ENCODE measurements around the gene EPB41L4B.
"Not testable (repeated sequence)": the region's sequence is repeated elsewhere in the genome, so short reads cannot be mapped to it uniquely, and the experiment has no call there.

EPB41L4B gene

DNA sequence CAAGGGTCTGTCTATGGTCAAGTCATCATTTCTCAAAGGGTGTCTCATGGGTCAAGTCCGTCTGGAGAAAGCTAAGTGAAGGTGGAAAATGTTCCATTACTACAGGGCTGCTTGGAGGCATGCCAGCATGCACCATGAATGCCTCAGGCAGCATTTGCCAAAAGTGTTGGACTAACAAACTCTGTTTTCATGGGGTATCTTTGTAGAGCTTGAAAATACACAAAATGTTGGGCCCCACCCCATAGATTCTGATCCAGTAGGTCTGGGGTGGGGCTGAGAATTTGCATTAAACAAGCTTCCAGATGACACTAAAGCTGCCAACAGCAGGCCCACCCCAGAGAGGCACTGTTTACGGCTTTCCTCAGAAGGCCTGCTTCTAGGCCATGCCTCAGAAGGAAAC lies 78.8 kb downstream of the EPB41L4B start:
- DNase-seq, result no peak

DNA sequence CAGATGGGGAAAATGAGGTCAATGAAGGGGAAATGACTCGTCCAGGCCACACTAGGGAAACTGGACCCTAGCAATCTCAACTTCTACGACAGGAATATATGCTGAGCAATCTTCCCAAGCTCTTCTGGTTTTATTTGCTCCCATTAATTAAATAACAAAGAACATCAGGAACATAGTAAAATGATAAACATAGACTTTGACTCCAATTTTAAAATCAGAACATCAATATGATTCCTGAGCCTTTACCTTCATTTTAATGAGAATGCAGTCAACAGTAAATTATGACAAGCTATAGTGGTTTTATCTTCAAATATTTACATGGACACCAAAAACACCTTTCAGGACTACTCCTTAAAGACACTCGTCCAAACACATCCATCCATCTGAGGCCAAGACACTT lies 79.7 kb downstream of the EPB41L4B start:
- no peak for DNase-seq

DNA sequence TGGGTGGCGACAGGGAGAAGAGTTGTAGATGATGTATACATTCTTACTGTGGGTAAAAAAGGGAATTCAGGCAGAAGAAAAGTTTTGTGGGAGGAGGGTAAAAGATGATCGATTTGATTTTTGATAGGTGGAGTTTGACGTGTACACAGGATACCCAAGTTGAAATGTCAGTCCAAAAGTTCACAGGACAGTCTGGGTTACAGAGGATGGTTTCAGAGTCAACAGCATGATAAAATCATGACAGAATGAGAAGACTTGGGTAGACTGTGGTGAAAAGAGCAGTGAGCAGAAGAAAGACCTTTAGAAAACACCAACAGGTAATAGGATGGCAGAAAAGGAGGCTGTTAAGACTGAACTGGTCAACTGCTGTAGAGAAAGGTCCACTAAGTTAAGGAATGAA lies 81.6 kb downstream of the EPB41L4B start:
- no peak for DNase-seq

DNA sequence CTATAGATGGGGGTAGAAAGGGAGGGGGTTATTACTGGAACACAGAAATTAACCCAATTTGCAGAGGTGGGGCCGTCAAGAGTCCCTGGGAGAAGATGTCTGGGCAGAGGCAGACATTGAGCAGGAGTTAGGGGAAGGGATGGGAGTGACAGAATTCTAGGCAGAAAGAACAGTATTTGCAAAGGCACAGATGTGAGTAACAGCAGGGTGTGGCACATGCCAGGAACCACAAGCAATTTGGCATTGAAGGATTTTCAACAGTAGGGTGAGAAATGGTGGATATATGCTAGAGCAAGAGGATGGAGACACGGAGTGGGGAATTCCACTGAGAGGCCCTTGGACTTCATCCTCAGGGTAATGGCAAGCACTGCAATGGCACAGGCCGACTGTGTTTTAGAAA lies 82.2 kb downstream of the EPB41L4B start:
- no peak for DNase-seq

DNA sequence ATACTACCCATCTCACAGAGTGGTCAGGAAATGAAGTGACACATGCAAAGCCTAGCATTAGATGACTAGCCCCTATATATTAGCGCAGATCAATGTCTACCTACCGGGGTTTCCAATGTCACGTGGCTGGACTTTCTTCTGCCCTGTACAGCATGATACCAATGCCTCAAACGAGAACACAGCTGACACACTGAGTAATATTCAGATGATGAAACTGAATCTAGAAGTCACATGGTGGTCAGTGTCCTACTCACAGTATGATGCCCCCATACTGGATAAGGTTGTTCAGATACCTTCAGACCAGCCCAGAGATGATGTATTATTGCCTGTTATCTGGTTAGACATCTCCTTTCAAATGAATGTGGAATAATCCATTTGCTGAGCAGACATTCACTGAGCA lies 82.7 kb downstream of the EPB41L4B start:
- DNase-seq, result no peak

DNA sequence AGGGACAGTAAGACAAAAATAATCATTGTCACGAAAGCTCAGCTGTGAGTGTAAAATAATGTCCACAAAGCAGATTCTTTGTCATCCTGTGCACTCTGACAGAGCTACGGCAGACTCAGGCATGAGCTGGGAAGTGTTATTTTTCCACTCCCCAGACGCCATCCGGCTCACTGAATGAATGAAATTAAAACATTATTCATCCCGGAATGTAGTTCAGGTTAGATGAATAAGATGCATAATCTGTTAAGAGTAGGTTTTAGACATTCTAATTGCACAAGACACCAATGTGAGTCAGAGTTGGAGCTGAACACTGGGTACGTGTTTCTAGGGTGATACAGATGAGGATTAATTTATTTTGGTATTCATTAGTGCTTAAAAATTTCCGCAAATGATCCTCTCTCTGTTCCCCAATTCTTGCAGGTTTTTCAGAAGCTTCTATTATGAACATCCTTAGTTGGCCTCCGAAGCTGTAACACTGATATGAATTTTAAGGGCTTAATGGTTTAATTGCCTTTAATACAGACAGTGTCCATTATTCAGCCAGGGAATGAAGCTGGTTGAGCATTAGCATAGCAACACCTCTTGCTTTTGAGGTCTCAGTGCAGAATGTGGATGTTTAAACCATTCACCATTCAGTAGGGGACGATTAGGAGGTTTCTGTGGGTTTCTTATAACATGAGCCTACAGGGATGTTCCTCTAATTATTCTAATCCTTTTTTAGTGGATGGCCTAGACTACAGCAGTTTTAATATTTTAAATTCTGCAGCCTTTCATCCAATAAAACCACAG lies 88.2 kb downstream of the EPB41L4B start:
- no peak for DNase-seq

DNA sequence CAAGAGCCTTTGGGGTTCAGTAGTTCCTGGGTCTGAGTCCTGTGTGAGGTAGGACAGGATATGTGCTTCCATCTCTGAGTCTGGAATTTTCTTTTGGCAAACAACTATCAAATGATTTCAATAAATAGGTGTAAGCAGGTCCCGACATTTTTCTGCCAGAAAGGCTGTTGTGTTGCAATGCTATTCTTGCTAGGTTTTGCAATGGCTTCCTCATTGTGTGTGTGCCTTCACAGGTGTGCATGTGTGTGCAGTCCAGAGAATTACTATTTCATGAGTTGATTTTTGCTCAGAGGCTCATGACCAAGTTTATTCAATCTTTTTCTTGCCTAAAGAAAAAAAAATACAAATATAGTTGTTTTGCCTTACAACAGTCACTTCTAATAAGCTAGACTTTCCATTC lies 89.3 kb downstream of the EPB41L4B start:
- DNase-seq, result no peak

DNA sequence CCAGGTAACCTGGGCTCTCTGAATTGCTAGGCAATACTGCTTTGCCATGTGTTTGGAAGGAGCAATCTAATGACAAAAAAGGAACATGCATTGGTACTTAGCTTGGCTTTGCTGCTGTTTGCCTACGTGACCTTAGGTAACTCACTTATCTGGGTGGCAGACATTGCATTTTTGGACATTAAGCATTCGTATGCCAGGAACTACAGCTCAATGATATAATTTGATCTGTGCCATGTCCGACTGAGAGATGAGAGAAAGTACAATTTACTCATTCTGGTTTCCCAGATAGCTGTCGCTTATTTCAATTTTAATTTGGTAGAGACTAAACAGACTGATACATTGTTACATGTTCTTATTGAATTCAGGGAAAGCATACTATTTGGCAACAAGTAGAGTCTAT lies 90.6 kb downstream of the EPB41L4B start:
- no peak for DNase-seq

DNA sequence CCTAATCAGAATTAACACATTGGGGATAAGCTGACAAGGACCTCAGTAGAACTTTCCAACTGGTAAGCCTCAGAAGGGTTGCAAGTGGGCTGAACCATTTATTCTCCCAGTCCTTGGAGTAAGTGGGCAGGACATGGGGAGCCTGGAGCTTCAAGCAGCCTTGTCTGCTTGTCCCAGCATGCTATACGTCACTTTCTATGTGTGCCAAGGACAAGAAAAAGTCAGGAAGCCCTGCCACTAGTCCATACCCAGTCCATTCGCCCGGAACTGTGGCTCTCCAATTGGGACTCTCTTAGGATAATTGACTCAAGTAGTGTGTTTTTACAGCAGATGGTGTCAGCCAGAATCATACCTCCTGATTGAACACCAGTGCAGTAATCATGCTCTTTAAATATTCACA lies 91.2 kb downstream of the EPB41L4B start:
- no peak for DNase-seq

DNA sequence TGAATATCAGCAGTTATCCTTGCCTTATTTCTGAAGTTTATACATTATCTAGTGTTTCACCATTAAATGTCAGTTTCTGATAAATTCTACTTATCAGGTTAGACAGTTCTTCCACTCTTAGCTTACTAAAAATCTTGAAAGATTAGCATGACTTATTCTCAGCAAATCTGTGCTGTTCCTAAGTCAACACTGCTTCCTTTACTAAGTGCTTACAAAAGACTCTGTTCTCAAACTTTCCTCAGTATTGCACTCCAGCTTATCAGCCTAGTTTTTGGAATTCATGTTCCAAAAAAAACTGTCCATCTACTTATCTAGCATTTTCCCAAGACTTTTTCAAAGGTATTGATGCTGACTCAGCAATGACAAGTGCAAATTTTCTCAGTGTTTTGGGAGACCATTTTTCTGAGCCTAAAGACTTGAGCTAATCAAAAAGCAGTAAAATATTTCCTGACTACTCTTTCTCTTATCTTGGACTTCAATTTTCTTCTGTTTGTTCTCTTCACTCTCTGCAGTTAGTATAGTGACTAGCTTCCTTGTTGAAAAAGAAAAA lies 92.7 kb downstream of the EPB41L4B start:
- DNase-seq, result no peak

DNA sequence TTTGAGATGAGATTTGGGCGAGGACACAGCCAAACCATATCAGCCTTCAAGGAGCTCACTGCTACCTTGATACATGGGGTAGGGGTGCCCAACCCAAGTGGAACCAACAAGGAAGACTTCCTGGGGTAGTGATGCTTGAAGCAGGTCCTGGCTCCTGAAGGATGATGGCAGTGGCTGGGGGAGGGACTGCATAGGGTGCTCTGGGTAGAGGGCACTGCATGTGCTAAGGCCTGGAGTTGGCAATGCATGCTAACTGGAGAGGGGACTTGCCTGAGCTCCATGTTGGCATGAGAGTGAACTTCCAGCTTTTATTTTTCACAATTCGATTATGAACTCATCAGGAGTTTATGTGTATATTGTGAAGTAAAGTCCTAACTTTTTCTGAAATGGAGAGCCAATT lies 95.2 kb downstream of the EPB41L4B start:
- DNase-seq, result no peak

DNA sequence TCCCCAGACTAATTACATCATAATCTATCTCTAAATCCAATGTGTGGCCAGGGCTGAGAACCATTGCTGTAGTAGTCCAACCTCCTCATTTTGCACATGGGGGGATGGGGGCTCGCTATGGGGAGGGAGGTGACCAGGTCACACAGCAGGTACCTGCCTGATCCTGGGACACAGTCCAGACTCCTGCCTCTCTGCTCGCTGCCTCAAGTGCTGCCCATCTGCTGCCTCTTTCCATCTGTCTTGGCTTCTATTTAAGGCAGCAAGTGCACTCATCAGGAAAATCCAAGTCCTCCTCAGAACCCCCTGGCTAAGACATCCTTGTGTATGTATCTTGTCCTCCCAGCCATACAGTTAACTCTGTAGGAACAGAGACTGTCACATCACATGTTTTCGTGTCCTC lies 96.1 kb downstream of the EPB41L4B start:
- DNase-seq, result no peak

DNA sequence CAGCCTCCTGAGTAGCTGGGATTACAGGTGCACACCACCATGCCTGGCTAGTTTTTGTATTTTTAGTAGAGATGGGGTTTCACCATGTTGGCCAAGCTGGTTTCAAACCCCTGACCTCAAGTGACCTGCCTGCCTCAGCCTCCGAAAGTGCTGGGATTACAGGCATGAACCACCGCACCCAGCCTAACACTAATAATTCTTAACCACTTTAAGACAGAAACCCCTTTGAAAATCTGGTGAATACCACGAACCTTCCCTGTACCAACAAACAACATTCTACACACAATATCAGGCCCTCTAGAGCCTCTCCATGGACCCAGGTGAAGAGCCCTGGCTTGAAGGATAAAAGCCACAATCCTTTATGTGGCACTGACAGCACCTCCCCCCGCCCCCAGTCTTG lies 102.6 kb downstream of the EPB41L4B start:
- not testable (repeated sequence) for DNase-seq

DNA sequence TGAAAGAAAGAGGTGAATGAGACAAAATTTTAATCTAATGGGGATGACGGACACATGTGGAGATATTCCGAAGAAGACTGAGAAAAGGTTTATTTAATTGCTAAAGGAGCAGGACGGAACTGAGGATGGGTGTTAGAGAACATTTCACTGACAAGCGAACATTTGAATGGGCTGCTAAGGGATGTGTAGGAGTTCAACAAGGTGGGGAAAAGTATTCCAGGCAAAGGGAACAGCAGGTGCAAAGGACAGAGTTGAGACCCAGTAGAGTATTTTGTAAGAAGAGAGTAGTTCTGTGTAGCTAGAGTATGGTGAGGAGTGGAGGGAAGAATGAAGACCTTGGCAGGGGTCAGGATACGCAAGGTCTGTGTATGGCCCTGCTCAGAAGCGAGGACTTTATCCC lies 106.4 kb downstream of the EPB41L4B start:
- DNase-seq, result no peak

DNA sequence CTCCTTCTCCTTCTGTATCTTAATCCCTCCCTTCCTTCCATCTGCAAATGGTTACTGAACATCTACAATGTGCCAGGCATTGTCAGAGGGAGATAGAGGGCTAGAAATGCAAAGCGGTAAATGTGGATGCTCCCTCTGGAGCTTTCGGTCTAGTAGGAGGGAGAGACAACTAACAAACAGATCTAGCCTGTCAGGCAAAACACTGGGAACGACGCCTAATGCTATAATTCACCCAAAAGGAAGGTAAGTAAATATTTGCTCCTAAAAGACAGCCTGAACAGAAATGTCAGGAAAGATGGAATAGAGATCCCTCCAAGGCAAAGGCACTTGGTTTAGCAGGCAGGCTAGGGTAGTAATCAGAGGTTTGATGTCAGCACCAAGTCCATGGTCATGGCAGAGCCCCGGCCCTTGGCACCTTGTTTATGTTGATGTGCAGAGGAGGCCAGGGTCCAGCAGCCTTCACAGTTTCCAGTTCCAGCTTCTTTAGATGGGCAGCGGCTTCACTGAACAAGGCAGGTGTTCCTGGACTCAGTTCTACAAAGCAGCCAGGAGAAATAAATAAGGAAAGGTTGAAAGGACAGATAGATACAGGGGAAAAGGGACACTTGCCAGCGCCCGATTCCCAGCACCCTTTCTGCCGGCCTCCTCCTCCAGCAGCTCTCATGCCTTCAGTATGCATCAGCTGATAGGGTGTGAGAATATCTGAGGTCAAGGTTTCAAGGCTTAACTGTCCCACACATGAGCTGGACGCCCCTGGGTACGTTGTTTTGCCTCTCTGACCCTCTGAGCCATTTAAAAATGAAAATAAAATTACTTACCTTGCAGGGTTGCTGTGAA lies 107.4 kb downstream of the EPB41L4B start:
- no peak for DNase-seq

DNA sequence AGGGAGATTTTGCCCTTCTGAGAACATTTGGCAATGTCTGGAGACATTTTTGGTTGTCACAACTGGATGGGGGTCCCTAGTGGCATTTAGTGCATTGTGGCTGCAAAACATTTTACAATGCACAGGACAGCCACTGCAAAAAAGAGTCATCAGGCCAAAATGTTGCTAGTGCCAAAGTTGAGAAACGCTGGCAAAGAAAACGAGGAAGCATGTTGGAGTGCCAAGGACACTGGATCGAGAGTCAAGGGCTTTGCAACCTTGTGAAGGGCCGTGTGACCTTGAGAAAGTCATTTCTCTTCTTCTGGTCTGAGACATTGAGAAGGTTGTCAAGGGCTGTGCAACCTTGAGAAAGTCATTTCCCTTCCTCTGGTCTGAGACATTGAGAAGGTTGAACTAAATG lies 108.1 kb downstream of the EPB41L4B start:
- DNase-seq, result no peak

DNA sequence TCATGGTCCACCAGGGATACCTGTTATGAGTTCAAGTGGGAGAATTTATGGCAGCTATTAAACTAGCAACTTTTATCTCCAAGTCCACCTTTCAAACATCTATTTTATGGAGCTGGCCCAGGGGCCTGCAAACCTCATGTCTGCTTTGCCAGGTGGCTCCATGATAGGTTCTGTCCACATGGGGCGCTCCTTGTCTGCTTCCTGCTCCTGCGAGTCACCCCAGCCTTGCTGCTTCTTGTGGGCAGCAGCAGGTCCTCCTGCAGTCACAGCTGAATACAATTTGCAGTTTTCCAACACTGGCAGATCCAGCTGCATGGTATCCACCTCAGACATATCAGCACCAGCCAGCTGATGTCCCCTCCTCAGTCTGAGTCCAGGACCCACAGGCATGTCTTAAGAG lies 114.2 kb downstream of the EPB41L4B start:
- no peak for DNase-seq

DNA sequence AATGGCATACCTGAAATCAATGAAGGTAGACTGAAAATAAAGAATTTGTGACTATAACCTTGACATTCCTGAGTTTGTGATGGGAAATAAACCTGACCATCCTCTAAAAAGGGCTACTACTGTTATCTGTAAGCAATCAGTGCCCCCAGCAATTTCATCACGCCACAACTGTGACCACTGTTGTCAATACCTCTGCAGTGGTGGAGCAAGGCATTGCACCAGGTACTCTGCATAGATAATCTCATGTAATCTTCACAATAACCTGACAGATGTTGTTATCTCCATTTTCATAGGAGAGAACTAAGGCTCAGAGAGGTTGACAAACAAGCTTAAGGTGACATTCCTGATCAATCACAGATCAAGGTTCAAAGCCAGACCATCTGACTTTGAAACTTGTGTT lies 115.3 kb downstream of the EPB41L4B start:
- no peak for DNase-seq

DNA sequence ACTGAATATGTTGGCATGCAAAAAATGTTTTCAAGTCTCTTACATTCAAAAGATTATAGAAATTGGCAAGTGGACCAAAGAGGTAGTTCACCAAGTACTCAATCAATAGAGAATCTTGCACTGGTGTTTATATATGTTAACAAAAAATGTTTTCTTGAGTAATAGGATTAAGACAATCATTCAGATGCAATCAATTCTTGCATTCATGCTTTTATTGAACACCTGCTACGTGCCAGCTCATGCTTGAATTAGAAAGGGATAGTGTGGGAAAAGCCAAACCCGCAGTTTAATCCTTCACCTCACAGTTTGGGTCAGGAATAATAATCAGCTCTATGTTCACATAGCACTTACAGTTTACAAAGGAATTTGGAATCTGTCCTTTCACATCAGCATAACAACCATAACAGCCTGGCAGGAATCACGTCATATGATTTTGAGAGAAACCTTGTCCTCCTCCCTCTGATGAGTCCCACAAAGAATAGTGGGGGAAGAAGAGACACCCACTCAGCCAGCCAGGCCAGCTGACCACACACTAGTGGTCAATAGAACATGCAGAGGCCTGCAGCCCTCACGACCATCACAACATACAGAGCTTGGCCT lies 117.0 kb downstream of the EPB41L4B start:
- DNase-seq, result no peak

DNA sequence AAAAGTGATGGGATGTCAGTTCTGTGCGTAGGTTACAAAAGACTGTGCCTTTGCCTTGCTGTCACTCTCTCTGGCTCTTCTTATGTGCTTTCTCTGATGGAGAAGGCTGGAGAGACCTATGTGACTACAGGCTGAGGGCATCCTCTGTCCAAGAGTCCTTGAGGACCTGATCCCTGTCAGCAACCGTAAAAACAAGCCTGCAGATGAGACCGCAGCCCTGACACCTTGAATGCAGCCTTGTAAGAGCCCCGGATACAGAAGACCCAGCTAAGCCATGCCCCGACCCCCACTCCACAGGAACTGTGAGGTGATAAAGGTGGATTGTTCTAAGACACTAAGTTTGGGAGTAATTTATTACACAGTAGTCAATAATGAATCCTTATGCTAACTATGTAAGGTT lies 121.2 kb downstream of the EPB41L4B start:
- DNase-seq, result no peak

DNA sequence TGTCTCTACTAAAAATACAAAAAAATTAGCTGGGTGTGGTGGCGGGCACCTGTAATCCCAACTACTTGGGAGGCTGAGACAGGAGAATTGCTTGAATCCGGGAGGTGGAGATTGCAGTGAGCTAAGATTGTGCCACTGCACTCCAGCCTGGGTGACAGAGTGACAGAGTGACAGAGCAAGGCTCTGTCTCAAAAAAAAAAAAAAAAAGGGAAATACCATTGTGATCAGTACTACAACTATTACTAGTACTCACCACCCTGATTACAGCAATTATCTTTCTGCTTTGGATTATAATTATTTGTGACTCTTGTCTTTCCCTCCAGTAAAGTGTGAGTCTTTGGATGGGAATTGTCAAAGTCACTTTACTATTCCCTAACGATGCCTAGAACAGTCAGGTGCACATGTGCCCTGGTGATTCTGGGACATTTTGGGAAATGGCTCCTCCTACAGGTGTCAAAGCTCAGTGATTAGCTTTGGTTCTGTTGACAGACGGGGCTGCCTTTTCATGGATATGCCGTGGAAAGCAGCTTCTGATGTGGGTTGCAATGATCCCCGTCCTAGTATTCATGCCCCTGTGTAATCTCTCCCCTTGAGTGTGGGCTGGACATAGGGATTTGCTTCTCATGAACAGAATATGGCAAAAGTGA lies 122.0 kb downstream of the EPB41L4B start:
- no peak for DNase-seq

DNA sequence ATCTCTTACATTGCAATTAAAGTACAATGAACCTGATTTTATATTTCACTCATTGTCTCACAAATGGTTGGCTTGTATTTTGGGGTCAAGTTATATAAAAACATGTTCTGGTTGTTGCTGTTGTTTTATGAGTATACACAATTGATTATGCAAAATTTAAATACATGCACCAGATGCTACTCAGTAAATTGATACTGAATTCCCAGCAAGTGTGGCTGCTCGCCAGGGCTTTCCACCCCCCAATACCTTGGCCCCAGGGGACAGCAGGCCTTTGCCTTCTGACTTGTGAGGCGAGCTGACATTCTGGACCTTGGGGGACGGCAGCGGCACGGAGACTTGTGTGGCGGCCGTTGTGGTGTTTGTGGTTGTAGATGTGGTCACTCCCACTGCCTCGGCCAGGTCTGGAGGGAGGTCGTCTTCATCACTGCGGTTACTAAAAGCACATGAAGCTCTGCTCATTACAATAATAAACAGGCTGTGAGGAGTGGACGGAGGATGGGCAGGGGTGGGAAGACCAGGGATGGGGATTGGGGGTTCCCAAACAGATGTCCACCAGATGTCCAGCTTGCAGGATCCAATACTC lies 126.8 kb downstream of the EPB41L4B start:
- DNase-seq, result no peak
